ENCODE data around the gene PSD2.

The PSD2 gene

DNA sequence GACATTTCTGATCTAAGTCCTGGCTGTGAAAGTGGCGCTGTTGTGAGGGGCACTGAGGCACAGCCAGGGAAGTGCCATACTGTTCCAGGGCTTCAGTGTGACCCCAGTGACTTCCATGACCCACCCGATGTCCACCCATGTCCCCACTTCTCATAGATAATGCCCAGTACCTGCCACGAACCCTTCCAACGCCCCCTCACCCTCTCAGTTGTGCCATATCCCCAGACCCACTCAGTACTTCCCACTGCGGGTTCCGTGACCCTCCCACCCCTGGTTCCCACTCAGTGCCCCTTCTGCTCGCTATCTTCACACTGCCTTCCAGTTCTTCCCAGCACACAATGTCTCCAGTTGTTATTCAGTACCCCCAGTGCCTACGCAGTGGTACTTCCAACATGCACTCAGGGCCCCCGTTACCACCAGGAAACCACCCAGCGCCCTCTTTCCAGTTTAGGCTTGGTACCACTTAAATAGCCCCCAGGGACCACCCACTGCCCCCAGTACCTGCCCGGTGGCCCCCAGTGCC, 30.7 kb upstream of the PSD2 start:
- H3K4me3 ChIP-seq (ENCODE audit: low read depth, low read length) = no peak overlapping the region
- TF ChIP-seq, protein P1, sequence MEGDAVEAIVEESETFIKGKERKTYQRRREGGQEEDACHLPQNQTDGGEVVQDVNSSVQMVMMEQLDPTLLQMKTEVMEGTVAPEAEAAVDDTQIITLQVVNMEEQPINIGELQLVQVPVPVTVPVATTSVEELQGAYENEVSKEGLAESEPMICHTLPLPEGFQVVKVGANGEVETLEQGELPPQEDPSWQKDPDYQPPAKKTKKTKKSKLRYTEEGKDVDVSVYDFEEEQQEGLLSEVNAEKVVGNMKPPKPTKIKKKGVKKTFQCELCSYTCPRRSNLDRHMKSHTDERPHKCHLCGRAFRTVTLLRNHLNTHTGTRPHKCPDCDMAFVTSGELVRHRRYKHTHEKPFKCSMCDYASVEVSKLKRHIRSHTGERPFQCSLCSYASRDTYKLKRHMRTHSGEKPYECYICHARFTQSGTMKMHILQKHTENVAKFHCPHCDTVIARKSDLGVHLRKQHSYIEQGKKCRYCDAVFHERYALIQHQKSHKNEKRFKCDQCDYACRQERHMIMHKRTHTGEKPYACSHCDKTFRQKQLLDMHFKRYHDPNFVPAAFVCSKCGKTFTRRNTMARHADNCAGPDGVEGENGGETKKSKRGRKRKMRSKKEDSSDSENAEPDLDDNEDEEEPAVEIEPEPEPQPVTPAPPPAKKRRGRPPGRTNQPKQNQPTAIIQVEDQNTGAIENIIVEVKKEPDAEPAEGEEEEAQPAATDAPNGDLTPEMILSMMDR (conservative IDR thresholded peaks at IDR 0.05; ENCODE audit: low read depth, low read length) = no peak
- DNase-seq (ENCODE audit: low read depth) = no peak

DNA sequence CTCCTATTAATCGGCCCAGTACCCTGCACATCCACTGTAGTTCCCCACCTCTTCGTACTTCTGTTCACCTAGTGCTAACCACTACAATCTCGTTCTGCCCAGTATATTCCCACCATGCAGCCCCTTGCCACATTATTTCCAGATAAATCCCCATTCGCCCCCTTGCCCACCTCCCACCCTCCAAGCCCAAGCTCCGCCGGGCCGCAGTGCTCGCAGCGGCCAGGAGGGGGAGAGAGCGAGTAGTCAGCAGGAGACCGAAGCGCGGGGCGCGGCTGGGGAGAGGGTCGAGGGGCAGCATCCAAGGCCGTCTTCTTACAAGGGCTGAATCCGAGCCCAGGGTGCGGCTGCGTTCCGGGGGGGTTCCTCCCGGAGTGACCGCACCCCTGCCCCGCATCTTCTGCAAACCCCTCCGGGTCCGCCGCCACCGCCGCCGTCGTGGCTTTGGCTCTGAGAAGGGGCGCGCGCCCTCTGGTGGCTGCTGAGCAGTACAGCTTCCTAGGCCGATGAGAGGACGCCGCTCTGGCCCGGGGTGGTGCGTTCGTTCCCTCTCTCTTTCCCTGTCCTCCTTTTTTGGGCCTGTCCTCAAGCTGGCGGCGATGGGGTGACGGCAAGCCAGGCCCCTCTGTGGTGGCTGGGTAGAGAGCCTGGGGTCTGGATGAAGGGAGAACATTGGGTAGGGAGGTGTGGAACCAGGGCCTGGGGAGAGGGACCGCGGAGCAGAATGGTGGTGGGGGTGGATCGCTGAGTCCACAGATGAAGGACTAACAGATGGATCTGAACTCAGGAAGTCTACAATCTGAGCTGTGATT, 30.0 kb upstream of the PSD2 start:
- DNase-seq (ENCODE audit: low read depth) = peak; percentile 74
- peak overlapping the region; percentile 66 for H3K4me3 ChIP-seq (ENCODE audit: low read depth, low read length)
- TF ChIP-seq, protein P1 (conservative IDR thresholded peaks at IDR 0.05; ENCODE audit: low read depth, low read length) = peak; percentile 75

DNA sequence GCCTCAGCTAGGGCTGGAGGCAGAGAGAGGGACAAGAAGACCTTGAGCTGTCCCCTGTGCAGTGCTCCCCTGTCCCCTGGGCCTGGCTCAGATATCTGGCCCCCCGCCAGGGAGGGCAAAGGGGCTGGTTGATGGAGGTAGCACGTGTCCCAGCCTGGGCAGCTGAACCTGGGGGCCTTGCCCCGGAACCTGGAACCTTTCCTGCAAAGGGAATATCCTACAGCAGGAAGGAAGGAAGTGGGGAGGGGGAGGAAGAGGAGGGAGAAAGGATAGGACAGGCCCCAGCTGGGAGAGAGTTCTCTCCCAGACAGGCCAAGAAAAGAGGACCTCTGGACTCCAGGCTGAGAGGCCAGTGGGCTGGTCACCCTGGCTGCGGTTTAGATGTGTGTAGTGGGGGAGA, 27.6 kb upstream of the PSD2 start:
- no peak overlapping the region for H3K4me3 ChIP-seq (ENCODE audit: low read depth, low read length)
- no peak for DNase-seq (ENCODE audit: low read depth)
- TF ChIP-seq, protein P1 (conservative IDR thresholded peaks at IDR 0.05; ENCODE audit: low read depth, low read length) = no peak

DNA sequence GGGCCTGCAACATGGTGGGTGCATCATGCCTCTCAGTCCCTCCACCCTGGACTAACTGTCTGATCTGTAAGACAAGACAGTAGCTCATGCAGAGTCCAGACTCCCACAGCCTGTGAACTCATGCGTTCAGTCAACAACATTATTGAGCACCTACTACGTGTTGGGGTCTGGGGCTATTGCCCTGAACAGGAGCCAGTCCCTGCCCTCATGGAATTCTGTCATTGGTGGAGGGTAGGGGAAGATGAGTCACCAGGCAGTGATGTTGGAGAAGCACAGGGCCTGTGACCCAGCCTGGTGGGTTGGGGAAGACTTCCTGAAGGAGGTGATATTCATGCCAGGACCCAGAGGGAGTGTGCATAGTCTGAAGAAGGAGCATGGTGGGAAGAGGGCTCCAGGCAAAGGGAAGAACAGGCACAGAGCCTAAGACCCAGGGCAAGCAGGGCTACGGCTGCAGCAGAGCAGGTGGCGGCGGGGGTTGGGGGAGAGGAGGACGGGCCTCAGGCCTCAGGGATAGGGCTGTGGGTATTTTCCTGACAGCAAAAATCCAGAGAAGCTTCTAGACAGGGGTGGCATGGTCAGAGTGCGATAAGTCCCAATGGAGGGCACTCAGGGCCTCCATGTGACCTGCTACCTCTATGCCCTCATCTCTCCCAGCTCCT, 26.7 kb upstream of the PSD2 start:
- no peak for DNase-seq (ENCODE audit: low read depth)
- TF ChIP-seq, protein P1 (conservative IDR thresholded peaks at IDR 0.05; ENCODE audit: low read depth, low read length) = no peak
- H3K4me3 ChIP-seq (ENCODE audit: low read depth, low read length) = no peak overlapping the region

DNA sequence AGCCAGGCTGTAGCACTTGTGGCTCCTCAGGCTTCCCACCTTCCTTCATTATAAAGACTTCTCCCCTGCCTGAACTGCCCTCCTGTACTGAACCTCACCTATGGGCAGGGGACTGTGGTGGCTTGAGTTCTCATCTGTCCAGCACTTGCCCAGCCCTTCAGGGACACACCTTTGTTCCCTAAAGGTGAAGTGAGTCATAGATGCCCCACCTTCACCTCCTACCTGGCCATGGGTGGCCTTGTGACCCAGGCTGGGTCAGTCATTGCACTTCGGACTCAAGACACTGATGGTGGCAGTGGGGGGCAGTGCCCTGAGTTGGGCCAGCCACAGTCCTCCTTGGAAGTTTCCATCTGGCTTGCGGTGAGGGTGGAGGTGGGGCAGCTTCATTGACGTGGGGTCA, 26.1 kb upstream of the PSD2 start:
- TF ChIP-seq, protein P1 (conservative IDR thresholded peaks at IDR 0.05; ENCODE audit: low read depth, low read length) = no peak
- no peak for DNase-seq (ENCODE audit: low read depth)
- H3K4me3 ChIP-seq (ENCODE audit: low read depth, low read length) = no peak overlapping the region

DNA sequence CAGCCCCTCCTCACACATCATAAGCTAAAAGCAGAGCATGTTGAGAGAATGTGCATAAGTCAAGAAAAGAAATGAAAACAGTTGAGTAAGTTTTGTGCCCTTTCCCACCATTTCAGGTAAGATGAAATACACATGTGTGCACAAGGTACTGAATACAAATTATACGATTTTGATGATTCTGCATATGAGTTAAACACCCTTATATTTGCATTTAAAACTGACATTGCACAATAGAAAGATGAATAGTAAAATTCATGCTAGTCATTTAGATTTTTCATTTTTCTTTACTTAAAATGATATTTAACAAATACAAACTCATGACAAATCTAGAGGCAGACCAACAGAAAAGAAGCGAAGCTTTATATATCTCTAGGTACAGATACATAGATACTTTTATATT, 24.9 kb upstream of the PSD2 start:
- no peak overlapping the region for H3K4me3 ChIP-seq (ENCODE audit: low read depth, low read length)
- no peak for DNase-seq (ENCODE audit: low read depth)

More for the DNA sequence above, 24.9 kb upstream of the PSD2 start:
- TF ChIP-seq, protein P1 (conservative IDR thresholded peaks at IDR 0.05; ENCODE audit: low read depth, low read length) = no peak
